ENCODE results near the gene INAVA. TPM values are rescaled to one million over a fixed set of nuclear protein-coding genes. Genes with fewer than 3 reads are reported as not detected.

Gene INAVA
- total and polyA plus RNA-seq, 10 of the 15 experiments (the other 5 are each of a cell fraction or from before 2014, with no cell fraction given), result 3.6 to 15.4 (median 9.5) TPM

GRCh38 chr1:200885623-200886402 lies 8.9 kb upstream of the INAVA start (continued):
- TF ChIP-seq EZH2 (IDR thresholded peaks at IDR 0.05; ENCODE audit: borderline replicate concordance, control insufficient read depth, low read depth, low read length) (no peak), E2F8 (IDR thresholded peaks at IDR 0.05; ENCODE audit: low read depth, partially characterized antibody) (no peak), ZNF687 (IDR thresholded peaks at IDR 0.05) (peak; percentile 90), CEBPB (IDR thresholded peaks at IDR 0.05; ENCODE audit: borderline replicate concordance in 1 of 2, low read depth in 2 of 2, low read length in 2 of 2) (no peak), NKRF (conservative IDR thresholded peaks at IDR 0.05) (no peak), MEF2A (IDR thresholded peaks at IDR 0.05; ENCODE audit: insufficient read depth, low read depth, low read length) (no peak), NFYA (IDR thresholded peaks at IDR 0.05; ENCODE audit: borderline replicate concordance, low read depth, low read length) (no peak), CBX5 (IDR thresholded peaks at IDR 0.05; ENCODE audit: low read depth) (no peak), SUPT20H (IDR thresholded peaks at IDR 0.05; ENCODE audit: borderline replicate concordance, control insufficient read depth, low read depth, low read length) (no peak), BRCA1 (IDR thresholded peaks at IDR 0.05; ENCODE audit: low read depth, low read length) (no peak), MAX (IDR thresholded peaks at IDR 0.05; ENCODE audit: low read depth, low read length) (no peak), IKZF1 (conservative IDR thresholded peaks at IDR 0.05) (peak; percentile 54), YY1 (IDR thresholded peaks at IDR 0.05; ENCODE audit: low read depth, low read length) (no peak), ATF2 (IDR thresholded peaks at IDR 0.05; ENCODE audit: low read length) (no peak), TCF3 (IDR thresholded peaks at IDR 0.05; ENCODE audit: borderline replicate concordance, insufficient read depth, low read depth, low read length) (no peak), HDAC6 (IDR thresholded peaks at IDR 0.05; ENCODE audit: unreplicated experiment) (no peak)

Data from GM12878 (cell line).